HG03558 (cell line): ENCODE measurements around the gene POLH.
"Not testable (repeated sequence)": the region's sequence is repeated elsewhere in the genome, so short reads cannot be mapped to it uniquely, and the experiment has no call there.

ENCODE experiments used
- ATAC-seq: cut with Tn5 transposase; IDR thresholded peaks from one replicate; pipeline ENCODE4 v1.9.1; 2021; ENCODE audit warnings: moderate number of reproducible peaks; ENCODE audit not compliant: unreplicated experiment; ENCODE audit errors: extremely low read depth

The POLH gene

GRCh38 chr6:43575772-43576551 is at the start of gene POLH, which contains the start of gene XPO5:
POLH (plus strand) TSS chr6:43576185; CDS start chr6:43582320, 6,135 bp downstream.
XPO5 (minus strand) TSS chr6:43576038; CDS start chr6:43575864, 174 bp downstream.
- peak; percentile 81 for ATAC-seq

GRCh38 chr6:43532201-43532600 is 43.8 kb upstream of the POLH start:
- no peak for ATAC-seq

- ATAC-seq, result not testable (repeated sequence)
Measured at GRCh38 chr6:43538986-43539385, 37.0 kb upstream of the POLH start.

- ATAC-seq, result not testable (repeated sequence)
Measured at GRCh38 chr6:43539409-43539808, 36.6 kb upstream of the POLH start.

- no peak for ATAC-seq
Measured at GRCh38 chr6:43540507-43540906, 35.5 kb upstream of the POLH start.

GRCh38 chr6:43541774-43542471 is 34.1 kb upstream of the POLH start:
- ATAC-seq, result no peak

- no peak for ATAC-seq
Measured at GRCh38 chr6:43544461-43544860, 31.5 kb upstream of the POLH start.

- no peak for ATAC-seq
Measured at GRCh38 chr6:43547222-43547621, 28.8 kb upstream of the POLH start.

- not testable (repeated sequence) for ATAC-seq
Measured at GRCh38 chr6:43557620-43558019, 18.4 kb upstream of the POLH start.

GRCh38 chr6:43559328-43559727 is 16.7 kb upstream of the POLH start:
- no peak for ATAC-seq

- ATAC-seq, result no peak
Measured at GRCh38 chr6:43570876-43571441, 5.0 kb upstream of the POLH start.

GRCh38 chr6:43572015-43572414 is 4.0 kb upstream of the POLH start:
- ATAC-seq, result no peak

GRCh38 chr6:43575105-43575771 is 747 bp upstream of the POLH start:
- no peak for ATAC-seq

GRCh38 chr6:43578748-43579147 is 2.8 kb downstream of the POLH start:
- no peak for ATAC-seq

- ATAC-seq, result no peak
Measured at GRCh38 chr6:43579171-43579570, 3.2 kb downstream of the POLH start.

- ATAC-seq, result no peak
Measured at GRCh38 chr6:43582911-43583310, 6.9 kb downstream of the POLH start.

GRCh38 chr6:43584892-43585570 is 9.0 kb downstream of the POLH start:
- no peak for ATAC-seq

- ATAC-seq, result no peak
Measured at GRCh38 chr6:43588194-43588593, 12.2 kb downstream of the POLH start.

GRCh38 chr6:43589564-43589963 is 13.6 kb downstream of the POLH start:
- not testable (repeated sequence) for ATAC-seq

GRCh38 chr6:43593938-43594337 is 18.0 kb downstream of the POLH start:
- ATAC-seq, result no peak
